H9 (cell line): Measurements from ENCODE around the gene HHLA2. TPM values are rescaled to one million over a fixed set of nuclear protein-coding genes. Genes with fewer than 3 reads are reported as not detected.

Source experiments
- DNase-seq: peaks from one replicate; pipeline ENCODE4 v3.0.0-alpha.2; 2017
- H2AFZ ChIP-seq: one replicate; pipeline ENCODE4 v1.6.1; 2013; ENCODE audit warnings: mild to moderate bottlenecking, low read length, control low read depth, moderate library complexity
- H2AK5ac ChIP-seq: 2 replicates; pipeline ENCODE4 v1.6.1; 2013; ENCODE audit warnings: low read length, control low read depth, mixed read lengths; ENCODE audit not compliant: insufficient read length
- H2BK120ac ChIP-seq: one replicate; pipeline ENCODE4 v1.6.1; 2013; ENCODE audit warnings: low read depth, mild to moderate bottlenecking, low read length, control low read depth, inconsistent platforms; ENCODE audit not compliant: poor library complexity, severe bottlenecking
- H2BK12ac ChIP-seq: 2 replicates; pipeline ENCODE4 v1.6.1; 2013; ENCODE audit warnings: low read length, control low read depth, mixed read lengths, low read depth; ENCODE audit not compliant: insufficient read length
- H2BK15ac ChIP-seq: 2 replicates; pipeline ENCODE4 v1.6.1; 2013; ENCODE audit warnings: low read depth, low read length, control low read depth
- H2BK20ac ChIP-seq: one replicate; pipeline ENCODE4 v1.6.1; 2013; ENCODE audit warnings: low read depth, mild to moderate bottlenecking, low read length, control low read depth, inconsistent platforms; ENCODE audit not compliant: poor library complexity, severe bottlenecking
- H2BK5ac ChIP-seq: 2 replicates; pipeline ENCODE4 v1.6.1; 2013; ENCODE audit warnings: low read length, control low read depth, mixed read lengths; ENCODE audit not compliant: insufficient read length
- H3K14ac ChIP-seq: 2 replicates; pipeline ENCODE4 v1.6.1; 2013; ENCODE audit warnings: low read length, control low read depth; ENCODE audit not compliant: insufficient read depth
- H3K18ac ChIP-seq: 2 replicates; pipeline ENCODE4 v1.6.1; 2013; ENCODE audit warnings: low read depth, mild to moderate bottlenecking, mixed read lengths, low read length, control low read depth; ENCODE audit not compliant: insufficient read length
- H3K23ac ChIP-seq: 2 replicates; pipeline ENCODE4 v1.6.1; 2013; ENCODE audit warnings: low read length, control low read depth, mixed read lengths, low read depth; ENCODE audit not compliant: insufficient read length
- H3K23me2 ChIP-seq: 2 replicates; pipeline ENCODE4 v1.6.1; 2013; ENCODE audit warnings: low read depth, mild to moderate bottlenecking, mixed read lengths, low read length, control low read depth; ENCODE audit not compliant: insufficient read length, poor library complexity, severe bottlenecking
- H3K27ac ChIP-seq: 2 replicates; pipeline ENCODE4 v1.5.1; 2013; ENCODE audit warnings: low read length, control low read depth, mixed read lengths, low read depth; ENCODE audit not compliant: insufficient read length
- H3K27me3 ChIP-seq: 2 replicates; pipeline ENCODE4 v1.6.1; 2013; ENCODE audit warnings: low read length, control low read depth, inconsistent platforms; ENCODE audit not compliant: insufficient read depth
- H3K4ac ChIP-seq: 2 replicates; pipeline ENCODE4 v1.6.1; 2013; ENCODE audit warnings: low read depth, mild to moderate bottlenecking, control low read depth, inconsistent platforms, low read length, moderate library complexity
- H3K4me1 ChIP-seq: 2 replicates; pipeline ENCODE4 v1.6.1; 2013; ENCODE audit warnings: low read length, control low read depth, inconsistent platforms; ENCODE audit not compliant: insufficient read depth
- H3K4me2 ChIP-seq: 2 replicates; pipeline ENCODE4 v1.6.1; 2013; ENCODE audit warnings: low read length, control low read depth, mixed read lengths; ENCODE audit not compliant: insufficient read length, insufficient read depth
- H3K56ac ChIP-seq: 2 replicates; pipeline ENCODE4 v1.6.1; 2013; ENCODE audit warnings: low read depth, mild to moderate bottlenecking, mixed read lengths, low read length, control low read depth; ENCODE audit not compliant: insufficient read length
- H3K79me1 ChIP-seq: 2 replicates; pipeline ENCODE4 v1.6.1; 2013; ENCODE audit warnings: low read depth, mild to moderate bottlenecking, moderate library complexity, low read length, control low read depth, inconsistent platforms; ENCODE audit not compliant: insufficient read depth, poor library complexity, severe bottlenecking
- H3K79me2 ChIP-seq: 2 replicates; pipeline ENCODE4 v1.6.1; 2013; ENCODE audit warnings: low read length, control low read depth, inconsistent platforms; ENCODE audit not compliant: insufficient read depth
- H3K9ac ChIP-seq: 2 replicates; pipeline ENCODE4 v1.6.1; 2013; ENCODE audit warnings: low read length, control low read depth, mixed read lengths; ENCODE audit not compliant: insufficient read length; ENCODE audit errors: extremely low read depth
- H3K9me3 ChIP-seq: one replicate; pipeline ENCODE4 v1.6.1; 2013; ENCODE audit warnings: low read depth, low read length, inconsistent platforms; ENCODE audit not compliant: control insufficient read depth
- H3T11ph ChIP-seq: one replicate; pipeline ENCODE4 v1.6.1; 2013; ENCODE audit warnings: mild to moderate bottlenecking, low read length, control low read depth, inconsistent platforms
- H4K20me1 ChIP-seq: one replicate; pipeline ENCODE4 v1.6.1; 2013; ENCODE audit not compliant: control insufficient read depth, insufficient read length, insufficient read depth
- H4K5ac ChIP-seq: 2 replicates; pipeline ENCODE4 v1.6.1; 2013; ENCODE audit warnings: low read depth, mild to moderate bottlenecking, mixed read lengths, low read length, control low read depth; ENCODE audit not compliant: insufficient read length
- H4K8ac ChIP-seq: replicated peaks from 2 replicates; pipeline ENCODE4 v1.6.1; 2013; ENCODE audit warnings: low read length, control low read depth, mixed read lengths, low read depth; ENCODE audit not compliant: insufficient read length
- H4K91ac ChIP-seq: 2 replicates; pipeline ENCODE4 v1.6.1; 2013; ENCODE audit warnings: low read depth, mild to moderate bottlenecking, moderate library complexity, mixed read lengths, low read length, control low read depth; ENCODE audit not compliant: insufficient read length
- H3K27ac Mint-ChIP-seq, 3 experiments: 2 replicates in 2 of 3; 3 replicates in 1 of 3; pipeline ENCODE4 v1.8.0; 2020 to 2021; ENCODE audit warnings: mixed read lengths in 3 of 3, mild to moderate bottlenecking in 1 of 3, moderate library complexity in 1 of 3
- H3K27me3 Mint-ChIP-seq: 2 replicates; pipeline ENCODE4 v1.8.0; 2021; ENCODE audit warnings: low read depth, mild to moderate bottlenecking, moderate library complexity, mixed read lengths
- H3K36me3 Mint-ChIP-seq, 3 experiments: 2 replicates in 2 of 3; 3 replicates in 1 of 3; pipeline ENCODE4 v1.8.0; 2020 to 2021; ENCODE audit warnings: low read depth in 3 of 3, mixed read lengths in 3 of 3; ENCODE audit not compliant: insufficient read depth in 1 of 3
- H3K4me1 Mint-ChIP-seq, 2 experiments: 2 replicates each; pipeline ENCODE4 v1.8.0; 2020; ENCODE audit warnings: mixed read lengths in 2 of 2
- H3K4me3 Mint-ChIP-seq, 2 experiments: 2 replicates in 1 of 2; 3 replicates in 1 of 2; pipeline ENCODE4 v1.8.0; 2020 to 2021; ENCODE audit warnings: mild to moderate bottlenecking in 2 of 2, mixed read lengths in 2 of 2, moderate library complexity in 1 of 2
- H3K9me3 Mint-ChIP-seq, 2 experiments: 2 replicates in 1 of 2; 3 replicates in 1 of 2; pipeline ENCODE4 v1.8.0; 2020; ENCODE audit warnings: mild to moderate bottlenecking in 2 of 2, mixed read lengths in 2 of 2, moderate library complexity in 1 of 2
- CTCF ChIP-seq: fragments of 200-600 bp; sonication (generic); conservative IDR thresholded peaks from 3 replicates; pipeline ENCODE4 v1.8.0; 2021; ENCODE audit warnings: antibody characterized with exemption, mild to moderate bottlenecking
- WGBS: extraction: QIAGEN DNeasy Blood & Tissue Kit; methylation state at CpG from one replicate; pipeline ENCODE4 v1.1.7; 2013; ENCODE audit warnings: missing lambda C conversion rate, low lambda C conversion rate, mixed read lengths; ENCODE audit not compliant: insufficient read length; ENCODE audit errors: extremely low coverage; 5-methylcytosine and 5-hydroxymethylcytosine counted together
- total RNA-seq: library from RNA; stranded (reverse); gene quantifications from 2 replicates; pipeline ENCODE4 v1.2.1, GENCODE V29; 2021

HHLA2 gene
- total RNA-seq, 1 experiment from 2014 or later: not detected

- H3K4ac ChIP-seq: no peak overlapping the region
- Mint-ChIP-seq H3K4me3 (no peak overlapping the region), H3K27me3 (no peaks in the 10 kb centered on the region), H3K9me3 (no peaks in the 10 kb centered on the region), H3K27ac (no peak overlapping the region; a peak in 2 of 7 replicates), H3K36me3 (no peaks in the 10 kb centered on the region), H3K4me1 (peaks cover 17 to 18% of the 10 kb centered on the region in 2 experiments)
- H2AFZ ChIP-seq: no peak overlapping the region
- peak; percentile 43 for DNase-seq
- H3K79me2 ChIP-seq: no peaks in the 10 kb centered on the region
- H4K91ac ChIP-seq: no peak overlapping the region
- no peak overlapping the region for H3K4me2 ChIP-seq
- H2BK15ac ChIP-seq: no peak overlapping the region
- no peak overlapping the region for H2AK5ac ChIP-seq
- TF ChIP-seq CTCF: no peak
- H2BK5ac ChIP-seq: no peak overlapping the region
- H3K27me3 ChIP-seq: no peaks in the 10 kb centered on the region
- WGBS: no CpG with 5 or more reads among the region's 6 CpGs
- no peak overlapping the region for H3T11ph ChIP-seq
- no peaks in the 10 kb centered on the region for H3K79me1 ChIP-seq
- no peak overlapping the region for H2BK20ac ChIP-seq
- H3K9me3 ChIP-seq: no peaks in the 10 kb centered on the region
- H3K27ac ChIP-seq: no peak overlapping the region
- H3K23me2 ChIP-seq: no peaks in the 10 kb centered on the region
- H2BK12ac ChIP-seq: no peak overlapping the region
- no peak overlapping the region for H3K23ac ChIP-seq
- no peak overlapping the region for H2BK120ac ChIP-seq
- no peak overlapping the region for H4K8ac ChIP-seq
- no peak overlapping the region for H3K56ac ChIP-seq
- no peak overlapping the region for H4K5ac ChIP-seq
- H3K9ac ChIP-seq: no peak overlapping the region
- H3K14ac ChIP-seq: no peak overlapping the region
- H4K20me1 ChIP-seq: no peaks in the 10 kb centered on the region
- no peaks in the 10 kb centered on the region; the same call in 1 of the 2 replicates for H3K4me1 ChIP-seq
- no peak overlapping the region for H3K18ac ChIP-seq
Measured at GRCh38 chr3:108320746-108321350, 24.5 kb downstream of the HHLA2 start.
